ELR (cell line): Measurements from ENCODE around the gene THAP4.

Experiments
- DNase-seq: peaks from one replicate; pipeline ENCODE4 v3.0.0-alpha.2; 2015; ENCODE audit warnings: low read depth

The THAP4 gene

DNA sequence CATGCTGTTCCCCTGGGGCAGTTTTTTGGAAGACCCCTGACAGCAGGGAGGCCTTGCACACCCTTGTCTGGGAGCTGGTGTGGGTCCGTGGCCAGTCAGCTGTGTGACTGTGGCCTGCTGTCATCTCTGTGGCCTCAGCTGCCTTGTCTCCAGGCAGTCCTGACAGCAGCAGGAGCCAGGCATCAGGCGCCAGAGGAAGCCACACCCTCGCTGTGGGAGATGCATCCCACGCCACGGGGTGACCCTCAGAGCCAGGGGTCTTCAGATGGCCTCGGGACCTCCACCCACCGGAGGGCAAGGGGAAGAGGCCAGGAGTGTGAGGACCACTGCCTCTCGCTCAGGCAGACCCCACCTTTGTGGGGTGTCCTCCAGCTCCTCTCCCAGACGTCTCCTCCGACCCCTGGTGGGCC lies 73.4 kb downstream of the THAP4 start:
- no peak for DNase-seq

DNA sequence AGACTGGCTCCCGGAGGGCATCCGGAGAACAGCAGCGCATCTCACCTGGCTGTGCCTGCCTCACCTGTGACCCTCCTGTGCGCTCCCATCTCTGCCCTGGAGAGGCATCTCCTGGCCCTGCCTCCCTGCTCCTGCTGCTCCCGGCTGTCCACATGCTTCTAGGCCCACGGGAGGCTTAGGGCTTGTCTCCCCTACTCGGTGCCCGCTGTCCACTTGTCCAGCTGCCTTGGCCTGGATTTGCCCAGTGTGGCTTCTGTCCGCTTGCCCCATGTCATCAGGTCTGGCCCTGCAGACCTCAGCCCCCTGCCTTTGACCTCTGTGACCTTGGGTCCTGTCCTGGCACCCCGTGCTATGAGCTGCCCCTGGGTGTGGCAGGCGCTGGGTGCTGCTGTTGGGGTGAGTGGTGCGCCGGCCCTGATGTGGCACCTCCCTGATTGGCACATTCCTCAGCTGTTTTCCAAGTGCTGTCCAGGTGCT lies 73.9 kb downstream of the THAP4 start:
- DNase-seq = no peak

DNA sequence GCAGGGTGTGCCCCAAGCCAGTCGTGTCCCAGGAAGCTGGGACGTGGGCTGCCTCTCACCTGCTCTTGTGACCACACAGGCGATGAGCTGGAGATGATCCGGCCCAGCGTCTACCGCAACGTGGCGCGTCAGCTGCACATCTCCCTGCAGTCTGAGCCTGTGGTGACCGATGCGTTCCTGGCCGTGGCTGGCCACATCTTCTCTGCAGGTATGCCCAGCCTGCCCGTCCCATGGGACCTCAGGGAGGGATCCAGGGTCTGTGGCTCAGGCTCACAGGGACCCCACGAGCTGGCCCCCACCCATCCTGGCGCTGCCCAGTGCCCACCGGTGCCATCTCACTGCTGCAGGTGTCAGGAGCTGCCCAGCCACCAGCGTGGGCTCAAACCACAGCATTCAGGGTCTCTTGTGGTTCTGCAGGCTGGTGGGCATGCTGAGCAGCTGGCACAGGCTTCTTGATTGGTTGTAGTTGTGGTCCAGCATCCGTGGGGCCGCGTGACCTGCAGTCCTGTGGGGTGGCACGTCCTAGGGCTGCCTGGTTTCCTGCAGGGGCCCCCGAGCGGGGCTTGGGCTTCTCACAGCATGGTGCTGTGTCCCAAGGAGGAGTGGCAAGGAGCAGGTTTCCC lies 74.6 kb downstream of the THAP4 start:
- no peak for DNase-seq

DNA sequence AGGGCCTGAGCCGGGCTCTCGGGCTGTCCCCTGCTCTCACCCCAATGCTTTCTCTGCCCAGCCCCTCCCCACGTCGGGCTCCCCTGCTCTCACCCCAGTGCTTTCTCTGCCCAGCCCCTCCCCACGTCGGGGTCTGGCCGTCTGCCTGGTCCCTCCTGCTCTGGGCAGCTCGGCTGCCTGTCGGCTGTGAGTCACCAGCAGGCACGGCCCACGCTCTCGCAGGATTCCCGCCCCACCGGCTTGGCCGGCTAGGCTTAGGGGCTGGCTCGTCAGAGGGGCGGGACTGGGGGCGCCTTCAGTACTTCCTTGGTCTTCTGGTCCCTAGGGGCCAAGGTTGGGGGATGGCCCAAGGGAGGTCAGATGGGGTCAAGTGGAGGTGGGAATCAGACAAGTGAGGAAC lies 75.1 kb downstream of the THAP4 start:
- DNase-seq = peak; percentile 64

DNA sequence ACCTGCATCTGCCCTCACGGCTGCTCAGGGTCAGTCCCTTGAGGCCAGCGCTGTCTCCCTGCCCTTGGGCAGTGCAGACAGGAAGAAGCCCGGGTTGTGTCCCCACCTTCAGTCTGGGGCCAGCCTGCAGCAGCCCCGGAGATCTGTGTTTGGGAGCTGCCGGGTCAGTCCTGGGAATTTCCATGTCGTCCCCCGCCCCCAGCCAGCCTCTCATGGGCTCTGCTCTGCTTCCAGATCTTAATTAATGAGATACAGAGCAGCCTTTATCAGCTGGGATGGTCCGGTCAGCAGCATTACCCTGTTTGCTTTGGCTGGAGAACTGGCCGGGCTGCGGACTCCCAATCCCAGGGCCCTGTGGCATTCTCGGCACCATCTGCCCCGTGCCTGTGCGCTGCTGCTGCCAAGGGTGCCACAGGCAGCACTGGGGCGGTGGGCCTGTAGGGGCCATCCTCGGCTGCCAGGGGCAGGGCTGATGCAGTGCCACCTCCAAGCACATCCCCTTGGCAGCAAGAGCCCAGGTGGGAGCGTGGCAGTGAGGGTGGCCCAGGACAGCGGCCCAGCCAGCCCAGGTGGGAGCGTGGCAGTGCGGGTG lies 76.0 kb downstream of the THAP4 start:
- DNase-seq = no peak

DNA sequence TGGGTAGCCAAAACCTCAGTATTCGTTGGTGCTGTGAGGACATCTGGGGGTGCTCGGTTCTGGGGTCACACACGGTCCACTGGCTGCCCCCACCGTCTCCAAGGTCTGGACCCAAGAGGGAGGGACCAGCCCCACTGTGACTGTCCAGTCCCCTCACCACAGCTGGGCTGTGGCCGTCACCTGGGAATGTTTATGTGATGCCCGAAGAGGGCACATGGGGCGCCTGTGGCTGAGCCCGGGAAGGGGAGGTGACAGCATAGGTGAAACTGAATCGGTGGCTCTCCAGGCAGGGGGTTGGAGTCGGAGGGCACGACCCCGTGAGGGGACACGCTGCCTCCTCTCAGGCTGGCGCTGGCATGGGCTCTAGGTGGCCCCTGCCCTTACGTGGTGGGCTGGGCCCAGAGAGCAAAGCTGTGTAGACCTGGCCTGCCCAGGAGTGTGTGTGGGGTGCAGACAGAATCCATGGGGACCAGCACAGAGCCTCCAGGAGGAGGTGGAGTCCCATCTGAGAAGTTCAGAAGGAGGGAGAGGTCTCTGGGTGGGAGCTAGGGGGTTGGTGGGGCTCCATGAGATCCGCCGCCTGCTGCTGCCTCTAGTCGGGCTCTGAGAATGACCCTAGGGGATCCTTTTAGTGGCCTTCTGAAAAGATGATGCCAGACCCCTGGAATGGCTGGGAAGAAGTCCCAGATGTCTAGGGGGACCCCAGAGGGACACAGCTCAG lies 76.6 kb downstream of the THAP4 start:
- DNase-seq = no peak

DNA sequence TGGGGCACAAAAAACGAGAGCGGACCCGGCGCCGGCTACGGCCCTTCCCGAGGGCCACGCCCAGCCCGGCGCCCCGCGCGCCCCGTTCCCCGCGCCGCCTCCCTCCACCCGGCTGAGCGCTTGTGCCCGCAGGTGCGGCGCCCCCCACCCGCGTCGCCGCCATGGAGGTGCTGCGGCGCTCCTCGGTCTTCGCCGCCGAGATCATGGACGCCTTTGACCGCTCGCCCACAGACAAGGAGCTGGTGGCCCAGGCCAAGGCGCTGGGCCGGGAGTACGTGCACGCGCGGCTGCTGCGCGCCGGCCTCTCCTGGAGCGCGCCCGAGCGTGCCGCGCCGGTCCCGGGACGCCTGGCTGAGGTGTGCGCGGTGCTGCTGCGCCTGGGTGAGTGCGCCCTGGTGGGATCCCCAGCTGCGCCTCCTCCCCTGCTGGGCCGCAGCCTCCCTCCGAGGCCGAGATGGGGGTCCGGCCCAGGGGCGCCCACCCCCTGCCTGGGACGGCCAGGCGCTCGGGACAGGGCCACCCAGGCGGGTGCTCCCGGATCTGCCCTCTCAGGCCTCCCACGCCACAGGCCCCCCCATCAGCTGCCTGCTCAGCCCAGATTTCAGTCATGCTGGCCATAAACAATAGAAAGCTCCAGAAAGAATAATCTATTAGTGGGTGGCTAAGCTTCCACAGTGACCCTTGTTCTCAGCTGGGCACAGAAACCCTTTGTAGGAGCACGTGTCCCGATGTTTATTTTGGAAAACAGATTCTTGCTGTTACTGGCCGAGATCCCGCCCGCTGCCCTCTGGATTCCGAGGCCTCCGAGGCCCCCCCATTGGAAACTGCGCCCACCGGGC lies 77.4 kb downstream of the THAP4 start:
- DNase-seq = peak; percentile 73

DNA sequence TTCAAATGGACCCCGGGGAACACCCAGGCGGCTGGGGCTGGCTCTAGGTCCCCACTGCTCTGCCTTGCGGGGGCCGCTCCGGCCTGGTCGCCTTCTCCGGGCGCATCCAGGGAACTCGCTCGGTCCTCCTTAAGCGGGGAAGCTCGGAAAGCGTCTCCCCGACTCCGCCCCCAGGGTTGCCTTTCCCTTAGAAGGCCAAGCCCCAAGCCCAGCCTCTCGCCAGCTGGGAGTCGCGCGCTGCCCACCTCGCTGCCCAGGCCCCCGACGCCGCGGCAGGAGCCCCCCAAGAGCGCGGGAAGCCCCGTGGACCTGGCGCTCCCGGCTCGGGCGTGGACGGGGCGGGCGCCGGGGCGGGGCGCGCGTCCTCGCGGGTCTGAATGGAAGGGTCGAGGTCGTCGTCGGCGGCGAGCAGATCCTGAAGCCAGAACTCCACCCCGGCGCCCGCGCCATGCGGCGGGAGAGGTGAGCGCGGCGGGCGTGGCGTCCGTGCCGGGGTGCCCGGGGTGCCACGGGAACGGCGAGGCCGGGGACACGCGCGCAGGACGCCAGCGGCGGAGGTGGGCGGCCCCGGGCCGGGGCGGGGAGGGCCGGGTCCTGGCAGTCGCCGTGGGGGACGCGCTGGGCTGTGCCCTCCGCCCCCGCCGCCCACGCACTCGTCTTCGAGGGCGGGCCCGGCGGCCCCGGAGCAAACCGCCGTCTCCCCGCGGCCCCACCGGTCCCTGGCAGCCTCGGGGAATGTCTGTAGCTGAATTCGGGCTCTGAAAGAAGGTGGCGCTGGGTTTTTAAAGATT lies 78.2 kb downstream of the THAP4 start, which contains the start of gene BOK:
TSS of gene BOK (plus strand) at position 214 of the 791 bp plus-strand sequence. CDS start 739 bp downstream, outside the sequence.
- DNase-seq = peak; percentile 91

DNA sequence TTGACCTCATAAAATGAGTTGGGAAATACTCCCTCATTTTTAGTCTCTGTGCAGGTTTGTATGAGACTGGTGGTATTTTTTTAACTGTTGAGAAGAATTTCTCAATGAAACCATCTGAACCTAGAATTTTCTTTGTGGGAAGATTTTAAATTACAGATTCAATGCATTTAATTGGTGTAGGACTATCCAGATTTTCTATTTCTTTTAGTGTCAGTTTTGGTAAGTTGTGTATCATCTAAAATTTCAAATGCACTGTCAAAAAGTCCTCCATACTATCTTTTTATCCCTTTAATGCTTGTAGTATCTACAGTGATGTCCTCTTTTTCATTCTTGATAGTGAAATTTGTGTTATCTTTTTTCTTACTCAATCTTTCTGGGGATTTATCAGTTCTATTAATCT lies 80.2 kb downstream of the THAP4 start:
- no peak for DNase-seq

DNA sequence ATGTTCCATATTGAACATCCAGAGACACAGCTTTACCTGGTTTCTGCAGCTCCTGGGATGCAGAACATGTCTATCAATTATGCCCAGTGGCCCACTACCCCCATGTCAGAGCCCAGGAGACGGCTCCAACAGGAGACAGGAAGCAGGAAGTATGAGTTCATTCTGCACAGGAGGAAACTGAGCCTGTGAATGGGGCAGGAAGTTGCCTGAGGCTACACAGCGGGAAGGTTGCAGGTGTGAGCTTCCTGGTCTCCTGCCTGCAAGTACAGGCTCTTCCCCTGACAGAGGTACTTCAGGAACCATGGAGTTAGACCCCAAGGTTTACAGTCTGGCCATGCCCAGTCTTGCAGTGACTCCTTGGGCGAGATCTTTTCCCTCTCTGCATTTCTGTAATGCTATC lies 81.2 kb downstream of the THAP4 start:
- DNase-seq = no peak

DNA sequence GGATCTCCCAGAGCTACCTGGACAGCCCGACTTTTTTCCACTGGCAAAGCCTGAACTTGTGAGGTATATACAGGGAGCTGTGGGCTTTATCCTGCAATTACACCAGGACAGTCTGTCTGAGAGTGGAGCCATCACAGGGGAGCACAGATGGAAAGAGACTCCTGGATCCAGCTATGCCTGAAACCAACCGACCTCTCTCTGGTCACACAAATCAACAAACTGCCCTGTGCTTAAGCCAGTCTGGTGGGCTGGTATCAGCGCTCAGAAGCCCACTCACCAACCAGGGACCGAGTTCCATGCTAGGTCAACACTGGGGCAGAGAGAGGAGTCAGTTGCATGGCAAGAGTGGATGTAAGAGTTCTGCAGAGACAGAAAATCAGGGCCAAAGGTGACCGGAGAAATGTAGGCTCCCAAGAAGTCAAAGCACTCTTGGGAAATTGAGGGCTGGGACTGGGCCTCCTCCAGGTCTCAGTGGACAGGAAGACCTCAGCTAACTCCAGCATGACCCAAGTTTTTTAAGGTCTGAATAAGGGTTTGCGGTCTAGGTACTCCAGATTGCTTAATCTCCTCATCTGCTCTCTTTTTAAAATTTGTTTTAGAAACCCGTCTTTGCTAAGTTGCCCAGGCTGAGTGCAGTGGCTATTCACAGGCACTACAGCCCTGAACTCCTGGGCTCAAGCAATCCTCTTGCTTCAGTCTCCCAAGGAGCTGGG lies 82.2 kb downstream of the THAP4 start:
- DNase-seq = no peak

DNA sequence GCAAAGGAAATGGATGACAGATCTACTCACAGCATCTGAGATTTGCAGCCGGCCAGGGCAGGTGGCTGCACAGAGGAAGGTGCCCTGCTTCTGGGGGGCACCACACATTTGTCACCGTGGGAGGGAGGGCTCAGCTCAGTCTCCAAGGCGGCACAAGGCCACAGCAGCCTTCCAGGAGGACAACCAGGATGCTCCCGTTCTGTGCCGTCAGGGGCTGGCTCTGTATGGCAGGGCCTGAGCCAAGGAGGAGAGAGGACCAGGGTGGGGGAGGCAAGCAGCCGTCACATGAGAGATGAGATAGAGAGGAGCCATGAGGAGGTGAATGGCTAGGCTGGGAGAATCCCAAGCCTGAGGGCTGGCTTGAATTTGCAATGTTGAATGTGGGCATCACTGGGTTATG lies 83.0 kb downstream of the THAP4 start:
- DNase-seq = no peak

DNA sequence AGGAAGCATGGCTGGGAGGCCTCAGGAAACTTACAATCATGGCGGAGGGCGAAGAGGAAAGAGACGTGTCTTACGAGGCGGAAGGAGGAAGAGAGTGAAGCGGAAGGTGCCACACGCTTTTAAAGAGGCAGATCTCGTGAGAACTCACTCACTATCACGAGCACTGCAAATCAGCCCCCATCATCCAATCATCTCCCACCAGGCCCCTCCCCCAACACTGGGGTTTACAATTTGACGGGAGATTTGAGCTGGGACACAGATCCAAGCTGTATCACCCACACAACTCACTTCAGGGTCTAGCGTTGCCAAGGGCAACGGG lies 83.5 kb downstream of the THAP4 start:
- no peak for DNase-seq

DNA sequence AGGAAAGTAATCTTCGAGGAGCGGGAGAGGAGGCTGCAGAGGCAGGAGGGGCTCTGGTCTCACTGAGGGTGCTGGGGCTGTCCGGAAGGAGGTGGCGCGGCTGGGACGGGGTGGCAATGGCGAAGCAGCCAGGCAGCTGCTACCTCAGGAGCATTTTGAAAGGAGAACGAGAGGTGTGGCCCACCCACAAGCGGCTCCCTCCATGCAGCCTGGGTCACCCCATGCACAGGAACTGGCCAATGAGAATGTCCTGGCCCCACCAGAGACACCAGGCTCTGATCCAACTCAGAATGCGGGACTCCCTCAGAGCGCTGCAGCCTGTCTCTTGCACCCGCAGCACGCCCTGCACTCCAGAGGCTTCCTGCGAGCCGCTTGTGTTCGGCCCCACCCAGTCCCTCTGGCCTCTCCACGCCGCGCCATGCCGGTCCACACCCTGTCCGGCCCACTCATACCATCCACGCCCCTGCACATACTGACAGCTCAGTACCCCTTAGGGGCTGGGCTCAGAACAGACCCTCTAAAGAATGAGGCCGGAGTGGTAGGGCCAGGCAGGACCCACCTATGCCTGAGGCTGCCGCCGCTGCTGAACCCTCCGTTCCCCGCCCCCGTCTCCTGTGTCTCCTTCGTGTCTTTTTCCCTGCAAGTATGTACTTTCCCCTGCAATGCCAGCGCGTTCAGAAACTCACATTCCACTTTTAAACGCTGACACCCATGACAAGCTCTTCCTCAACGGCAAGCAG lies 84.8 kb downstream of the THAP4 start:
- DNase-seq = no peak

DNA sequence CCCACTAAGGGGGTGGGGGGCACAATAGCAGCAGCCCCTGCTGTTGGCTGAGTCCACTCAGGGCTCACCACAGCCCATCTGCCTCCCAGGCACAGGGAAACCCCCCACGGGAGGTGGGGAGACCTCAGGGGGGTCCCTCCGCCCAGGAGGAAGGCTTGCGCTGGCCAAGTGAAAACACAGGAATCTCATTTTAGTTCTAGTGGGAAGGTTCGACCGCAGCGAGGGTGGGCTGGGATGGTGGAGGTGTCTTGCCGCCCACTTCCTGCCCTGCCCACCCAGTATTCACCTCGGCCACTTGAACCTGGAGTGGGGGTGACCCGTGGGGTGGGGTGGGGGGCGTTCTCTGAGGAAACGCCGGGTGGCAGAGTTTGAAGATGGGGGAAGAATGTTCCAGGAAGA lies 85.4 kb downstream of the THAP4 start:
- DNase-seq = no peak

DNA sequence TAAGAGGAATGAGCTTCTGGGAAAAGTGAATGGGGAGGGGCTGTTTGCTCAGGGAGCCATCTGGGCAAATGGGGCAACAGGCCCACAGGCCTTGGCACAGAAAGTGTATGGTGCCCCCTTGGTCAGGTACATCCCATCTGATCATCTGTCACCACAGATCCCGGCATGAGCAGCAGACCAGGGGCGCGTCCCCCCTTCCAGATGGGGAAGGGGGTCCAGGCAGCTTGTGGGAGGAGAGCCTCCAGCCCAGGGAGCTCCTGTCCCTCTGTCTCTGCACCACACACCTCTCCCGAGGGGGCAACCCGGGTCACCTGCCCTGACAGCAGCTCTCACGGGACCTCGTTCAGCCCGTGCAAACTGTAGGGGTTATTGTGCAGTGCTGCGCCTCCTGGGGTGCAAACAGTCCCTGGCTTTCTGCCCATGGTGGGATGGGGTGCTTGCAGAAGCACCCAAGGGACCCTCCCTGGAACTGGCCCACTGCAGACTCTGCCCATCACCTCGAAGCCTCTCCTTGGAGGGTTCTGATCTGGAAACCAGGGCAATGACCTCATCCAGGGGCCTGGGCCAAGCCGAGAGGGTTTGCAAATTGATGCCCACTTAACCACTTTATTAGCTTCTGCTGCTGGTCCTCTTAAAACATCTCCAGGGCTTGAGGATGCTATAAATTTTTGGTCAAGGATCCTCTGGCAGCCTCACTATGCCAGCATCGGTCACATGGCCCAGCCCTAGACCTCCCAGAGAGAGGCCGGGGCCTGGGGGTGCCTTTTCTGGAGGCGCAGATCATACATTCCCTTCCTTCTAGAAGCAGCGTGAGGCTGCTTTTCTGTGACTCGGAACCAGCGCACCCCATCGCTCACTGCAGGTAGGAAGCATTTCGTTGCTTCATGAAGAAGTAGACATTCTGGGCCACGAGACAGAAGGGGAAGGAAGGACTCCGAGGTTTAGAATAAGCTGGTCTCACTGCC lies 86.1 kb downstream of the THAP4 start:
- DNase-seq = no peak

DNA sequence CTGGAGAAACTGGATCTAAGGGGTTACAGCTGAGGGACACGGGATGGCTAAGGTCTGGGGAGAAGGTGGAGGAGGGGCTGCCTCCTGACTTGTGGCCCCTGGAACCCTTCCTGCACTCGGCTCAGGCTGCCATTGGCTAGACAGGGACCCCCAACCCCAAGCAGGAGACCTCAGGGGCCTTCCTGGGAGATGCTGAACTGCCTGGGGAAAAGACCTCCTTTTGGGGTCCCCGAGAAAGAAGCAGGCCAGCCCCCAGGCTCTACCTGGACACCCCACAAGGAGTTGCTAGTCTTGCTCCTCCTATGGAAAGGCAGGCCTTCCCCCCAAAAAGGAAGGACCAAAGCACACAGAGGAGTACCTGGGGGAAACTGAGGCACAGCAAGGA lies 88.5 kb downstream of the THAP4 start:
- DNase-seq = no peak

DNA sequence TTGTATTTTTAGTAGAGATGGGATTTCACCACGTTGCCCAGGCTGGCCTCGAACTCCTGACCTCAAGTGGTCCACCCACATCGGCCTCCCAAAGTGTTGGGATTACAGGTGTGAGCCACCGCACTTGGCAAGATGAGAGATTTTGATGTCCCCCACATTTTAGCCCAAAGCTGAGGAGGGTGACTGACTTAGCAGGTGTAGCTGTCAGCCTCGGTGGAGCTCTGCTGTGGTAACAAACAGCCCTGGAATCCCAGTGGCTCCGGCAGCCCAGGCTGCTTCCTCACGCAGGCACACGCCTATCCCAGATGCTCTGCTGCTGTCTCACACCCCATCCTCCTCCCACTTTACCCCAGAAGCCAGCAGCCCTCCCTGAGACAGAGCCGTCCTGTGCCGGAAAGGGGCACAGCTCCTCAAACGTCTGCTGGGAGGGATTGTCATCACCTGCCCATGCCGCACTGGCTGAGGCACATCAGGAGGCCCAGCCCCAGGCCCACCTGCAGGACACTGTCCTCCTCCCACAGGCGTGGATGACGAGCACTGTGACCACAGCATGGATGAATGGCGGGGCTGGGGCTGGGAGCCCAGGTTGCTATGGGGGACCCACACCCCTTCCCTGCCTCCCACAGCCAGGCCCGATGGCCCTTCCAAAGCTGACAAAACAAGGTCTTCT lies 89.0 kb downstream of the THAP4 start:
- DNase-seq = peak; percentile 17
